Activated CD8-positive, alpha-beta memory T cell treated with anti-CD3 and anti-CD28 coated beads for 1 hour (primary cell): ENCODE measurements around the gene EMC9.

Source experiments
- DNase-seq, 2 donors: peaks; one replicate each; pipeline ENCODE4 v3.0.0-alpha.2; 2020; ENCODE audit warnings: low read depth in 1 of 2; ENCODE audit errors: extremely low read depth in 1 of 2

The EMC9 gene

GRCh38 chr14:24177041-24177825 lies 35.8 kb upstream of the EMC9 start:
- no peak for DNase-seq

DNA sequence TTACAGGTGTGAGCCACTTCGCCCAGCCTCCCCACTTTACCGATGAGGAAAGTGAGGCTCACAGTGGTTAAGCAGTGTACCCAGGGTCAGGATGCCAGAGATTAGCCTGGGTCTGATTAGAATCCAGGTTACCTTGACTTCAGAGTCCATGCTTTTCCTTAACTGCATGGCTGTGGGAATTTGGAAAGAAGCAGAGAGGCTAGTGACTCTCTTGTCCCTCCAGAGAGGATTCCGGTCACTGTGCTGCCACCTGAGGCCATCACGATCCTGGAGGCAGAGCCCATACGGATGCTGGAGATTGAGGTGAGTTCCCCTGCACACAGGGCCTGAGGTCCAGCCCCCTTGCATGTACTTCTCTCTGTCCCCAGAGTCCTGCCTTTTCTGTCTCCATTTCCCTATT lies 35.2 kb upstream of the EMC9 start:
- DNase-seq, result no peak

DNA sequence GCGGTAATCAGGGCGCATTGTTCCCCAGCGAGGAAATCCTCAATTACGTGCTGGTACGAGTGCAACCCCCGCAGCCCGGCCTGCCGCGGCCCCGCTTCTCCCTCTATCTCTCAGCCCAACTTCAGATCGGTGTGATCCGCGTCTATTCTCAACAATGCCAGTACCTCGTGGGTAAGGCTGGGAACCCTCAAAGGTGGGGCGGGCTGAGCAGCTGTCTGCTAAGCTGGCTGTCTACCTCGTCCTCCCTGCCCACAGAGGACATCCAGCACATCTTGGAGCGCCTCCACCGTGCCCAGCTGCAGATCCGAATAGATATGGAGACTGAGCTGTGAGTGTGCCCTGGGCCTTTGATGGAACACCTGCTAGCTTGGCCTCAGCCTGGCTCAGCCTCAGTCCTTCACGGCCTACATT lies 31.5 kb upstream of the EMC9 start:
- no peak for DNase-seq

GRCh38 chr14:24172261-24172860 lies 31.0 kb upstream of the EMC9 start:
- DNase-seq, result no peak

DNA sequence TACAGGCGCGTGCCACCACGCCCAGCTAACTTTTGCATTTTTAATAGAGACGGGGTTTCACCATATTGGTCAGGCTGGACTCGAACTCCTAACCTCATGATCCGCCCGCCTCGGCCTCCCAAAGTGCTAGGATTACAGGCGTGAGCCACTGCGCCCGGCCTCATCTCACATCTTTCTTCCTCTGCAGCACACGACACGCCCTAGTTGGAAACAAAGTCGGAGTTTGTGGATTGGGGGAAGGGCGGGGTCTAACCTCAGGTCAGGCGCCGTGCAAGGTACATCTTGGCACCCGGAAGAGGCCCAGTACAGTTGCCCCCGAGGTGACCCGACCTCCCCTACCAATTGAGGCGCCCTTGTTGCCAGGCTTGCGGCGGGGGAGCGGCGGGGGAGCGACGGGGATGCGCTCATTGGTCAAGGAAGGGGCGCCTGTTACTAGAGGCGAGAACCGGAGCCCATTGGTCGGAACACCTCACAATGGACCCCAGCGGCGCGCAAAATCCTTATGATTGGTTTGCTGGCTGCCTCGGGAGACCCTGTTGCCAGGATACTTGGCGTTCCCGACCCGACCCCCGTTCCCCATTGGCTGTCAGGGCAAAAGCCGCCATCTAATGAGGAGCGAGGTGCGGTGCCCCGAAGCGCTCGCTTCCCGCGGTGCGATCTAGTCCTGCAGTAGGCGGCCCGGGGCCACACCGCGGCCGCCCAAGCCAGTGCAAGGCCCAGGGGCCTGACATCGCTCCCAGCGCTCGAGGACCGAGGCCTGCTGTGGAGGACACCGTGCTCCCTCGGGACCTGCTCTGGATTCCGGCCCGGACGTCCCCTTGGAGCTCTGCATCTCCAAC lies 30.2 kb upstream of the EMC9 start, which contains the start of gene REC8:
REC8 (plus strand) TSS at position 659 of the 839 bp plus-strand sequence. CDS start 473 bp downstream, outside the sequence.
- peak; percentile 56 to 63 for DNase-seq

- no peak for DNase-seq
Observed at GRCh38 chr14:24167469-24168114, 26.2 kb upstream of the EMC9 start.

GRCh38 chr14:24165785-24166184 lies 24.4 kb upstream of the EMC9 start:
- DNase-seq, result no peak

- no peak for DNase-seq
Observed at GRCh38 chr14:24164518-24164991, 23.2 kb upstream of the EMC9 start.

DNA sequence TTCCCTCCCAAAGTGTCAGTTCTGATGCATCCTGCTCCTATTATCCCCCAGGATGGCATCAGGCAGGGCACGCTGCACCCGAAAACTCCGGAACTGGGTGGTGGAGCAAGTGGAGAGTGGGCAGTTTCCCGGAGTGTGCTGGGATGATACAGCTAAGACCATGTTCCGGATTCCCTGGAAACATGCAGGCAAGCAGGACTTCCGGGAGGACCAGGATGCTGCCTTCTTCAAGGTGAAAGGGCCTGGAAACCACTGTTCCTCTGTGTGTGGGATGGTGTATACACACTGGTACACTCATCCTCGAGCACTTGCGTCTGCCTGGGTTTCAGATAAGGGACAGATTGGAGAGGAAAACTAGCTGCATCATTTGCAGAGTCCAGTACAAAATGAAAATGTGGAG lies 20.7 kb upstream of the EMC9 start:
- DNase-seq, result no peak

GRCh38 chr14:24160850-24161804 lies 19.7 kb upstream of the EMC9 start, which contains the start of gene IRF9:
TSS of gene IRF9 (plus strand) at chr14:24161265. CDS start at chr14:24162145, 880 bp downstream.
- DNase-seq, result peak; percentile 94

DNA sequence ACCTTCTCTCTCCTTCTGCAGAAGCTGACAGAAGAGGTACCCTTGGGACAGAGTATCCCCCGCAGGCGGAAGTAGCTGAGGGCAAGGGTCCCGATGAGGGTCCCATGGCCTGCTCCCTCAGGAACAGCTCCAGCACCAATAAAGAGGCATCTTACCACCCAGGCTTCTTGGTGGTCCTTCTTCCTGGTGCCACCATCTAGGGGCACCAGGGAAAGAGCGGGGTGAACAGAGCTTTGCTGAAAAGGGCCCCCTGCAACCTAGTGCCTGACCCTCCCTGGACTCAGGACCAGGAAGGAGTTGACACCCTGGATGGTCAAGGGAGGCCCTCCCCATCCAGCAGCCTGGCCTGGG lies 19.1 kb upstream of the EMC9 start:
- DNase-seq, result no peak

- DNase-seq, result no peak
Observed at GRCh38 chr14:24159777-24160498, 18.5 kb upstream of the EMC9 start.

DNA sequence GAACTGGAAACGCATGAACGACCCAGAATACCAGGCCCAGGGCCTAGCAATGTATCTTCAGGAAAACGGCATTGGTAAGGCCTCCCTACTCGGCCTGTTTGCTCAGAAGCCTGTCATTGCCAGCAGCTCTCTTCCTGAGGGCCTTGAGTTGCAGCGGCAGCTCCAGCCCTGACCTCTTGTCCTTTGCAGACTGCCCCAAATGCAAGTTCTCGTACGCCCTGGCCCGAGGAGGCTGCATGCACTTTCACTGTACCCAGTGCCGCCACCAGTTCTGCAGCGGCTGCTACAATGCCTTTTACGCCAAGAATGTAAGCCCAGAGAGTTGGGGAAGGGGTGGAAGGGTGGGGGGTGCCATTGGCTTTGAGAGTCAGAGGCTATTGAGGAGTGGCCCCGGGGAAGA lies 15.9 kb upstream of the EMC9 start:
- no peak for DNase-seq

- no peak for DNase-seq
Observed at GRCh38 chr14:24156840-24157239, 15.4 kb upstream of the EMC9 start.

DNA sequence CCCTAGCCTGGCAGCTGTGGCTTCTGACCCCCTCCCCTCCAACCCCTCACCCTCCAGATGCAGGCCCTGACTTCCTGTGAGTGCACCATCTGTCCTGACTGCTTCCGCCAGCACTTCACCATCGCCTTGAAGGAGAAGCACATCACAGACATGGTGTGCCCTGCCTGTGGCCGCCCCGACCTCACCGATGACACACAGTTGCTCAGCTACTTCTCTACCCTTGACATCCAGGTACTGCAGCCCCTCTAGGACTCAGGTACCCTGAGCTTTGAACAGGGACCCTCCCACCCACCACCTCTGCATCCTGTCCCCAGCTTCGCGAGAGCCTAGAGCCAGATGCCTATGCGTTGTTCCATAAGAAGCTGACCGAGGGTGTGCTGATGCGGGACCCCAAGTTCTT lies 13.7 kb upstream of the EMC9 start:
- no peak for DNase-seq

- DNase-seq, result no peak
Observed at GRCh38 chr14:24151404-24152080, 10.2 kb upstream of the EMC9 start.

DNA sequence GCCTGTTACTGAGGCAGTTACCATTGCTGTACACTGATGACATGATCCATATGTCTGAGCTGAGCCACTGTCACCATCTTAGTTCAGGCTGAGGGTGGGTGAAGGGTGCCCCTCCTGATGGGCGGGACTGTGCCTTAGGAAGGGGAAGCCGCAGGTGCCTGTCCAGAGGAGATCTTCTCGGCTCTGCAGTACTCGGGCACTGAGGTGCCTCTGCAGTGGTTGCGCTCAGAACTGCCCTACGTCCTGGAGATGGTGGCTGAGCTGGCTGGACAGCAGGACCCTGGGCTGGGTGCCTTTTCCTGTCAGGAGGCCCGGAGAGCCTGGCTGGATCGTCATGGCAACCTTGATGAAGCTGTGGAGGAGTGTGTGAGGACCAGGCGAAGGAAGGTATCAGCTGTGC lies 9.6 kb upstream of the EMC9 start:
- no peak for DNase-seq

DNA sequence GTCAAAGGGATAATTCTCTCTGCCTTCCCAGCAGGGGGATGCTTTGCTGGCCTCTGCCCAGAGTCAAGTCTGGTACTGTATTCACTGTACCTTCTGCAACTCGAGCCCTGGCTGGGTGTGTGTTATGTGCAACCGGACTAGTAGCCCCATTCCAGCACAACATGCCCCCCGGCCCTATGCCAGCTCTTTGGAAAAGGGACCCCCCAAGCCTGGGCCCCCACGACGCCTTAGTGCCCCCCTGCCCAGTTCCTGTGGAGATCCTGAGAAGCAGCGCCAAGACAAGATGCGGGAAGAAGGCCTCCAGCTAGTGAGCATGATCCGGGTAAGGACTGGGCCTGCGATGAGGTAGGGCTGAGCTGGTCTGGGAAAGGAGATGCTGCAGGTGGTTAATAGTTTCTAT lies 9.2 kb upstream of the EMC9 start:
- no peak for DNase-seq

DNA sequence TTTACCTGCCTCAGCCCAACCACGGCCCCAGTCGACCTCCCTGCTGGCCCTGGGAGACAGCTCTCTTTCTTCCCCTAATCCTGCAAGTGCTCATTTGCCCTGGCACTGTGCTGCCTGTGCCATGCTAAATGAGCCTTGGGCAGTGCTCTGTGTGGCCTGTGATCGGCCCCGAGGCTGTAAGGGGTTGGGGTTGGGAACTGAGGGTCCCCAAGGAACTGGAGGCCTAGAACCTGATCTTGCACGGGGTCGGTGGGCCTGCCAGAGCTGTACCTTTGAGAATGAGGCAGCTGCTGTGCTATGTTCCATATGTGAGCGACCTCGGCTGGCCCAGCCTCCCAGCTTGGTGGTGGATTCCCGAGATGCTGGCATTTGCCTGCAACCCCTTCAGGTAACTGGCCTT lies 8.7 kb upstream of the EMC9 start:
- DNase-seq, result no peak
